Mesodermal cell (in vitro differentiated cells): Measurements from ENCODE around the gene PITPNC1.

Experiments used
- H3K27ac ChIP-seq: 2 replicates; pipeline ENCODE4 v1.7.0; 2013; ENCODE audit warnings: mild to moderate bottlenecking, low read depth, low read length, moderate library complexity; ENCODE audit not compliant: severe bottlenecking
- H3K36me3 ChIP-seq: 2 replicates; pipeline ENCODE4 v1.7.1; 2013; ENCODE audit warnings: mild to moderate bottlenecking, low read length, moderate library complexity; ENCODE audit not compliant: control insufficient read depth, insufficient read depth
- H3K4me1 ChIP-seq: one replicate; pipeline ENCODE4 v1.7.1; 2013; ENCODE audit warnings: mild to moderate bottlenecking, low read length; ENCODE audit not compliant: insufficient read depth, control insufficient read depth, poor library complexity, severe bottlenecking
- H3K4me3 ChIP-seq: 2 replicates; pipeline ENCODE4 v1.7.0; 2013; ENCODE audit warnings: low read length, control low read depth, mild to moderate bottlenecking; ENCODE audit not compliant: insufficient read depth, poor library complexity, severe bottlenecking; ENCODE audit errors: extremely low read depth
- H3K9me3 ChIP-seq: 2 replicates; pipeline ENCODE4 v1.7.1; 2013; ENCODE audit warnings: mild to moderate bottlenecking, low read length, moderate library complexity; ENCODE audit not compliant: control insufficient read depth
- WGBS, 2 experiments: methylation state at CpG; one replicate each; pipeline ENCODE4 v1.1.5; 2013; ENCODE audit warnings: missing lambda C conversion rate in 2 of 2; ENCODE audit not compliant: insufficient coverage in 2 of 2; 5-methylcytosine and 5-hydroxymethylcytosine counted together

Gene PITPNC1

GRCh38 chr17:67499685-67500084, 122.6 kb downstream of the PITPNC1 start:
- Histone ChIP-seq H3K4me1 (no peaks in the 10 kb centered on the region), H3K4me3 (no peak overlapping the region), H3K27ac (no peak overlapping the region), H3K36me3 (no peaks in the 10 kb centered on the region), H3K9me3 (peaks cover 3% of the 10 kb centered on the region)
- WGBS, 2 experiments = 86 to 89% methylated on average over 2 of the region's 4 CpGs

GRCh38 chr17:67500261-67500660, 123.2 kb downstream of the PITPNC1 start:
- Histone ChIP-seq H3K4me1 (no peaks in the 10 kb centered on the region), H3K27ac (no peak overlapping the region), H3K4me3 (no peak overlapping the region), H3K36me3 (no peaks in the 10 kb centered on the region), H3K9me3 (peaks cover 3% of the 10 kb centered on the region)
- WGBS, 2 experiments = no CpG with 5 or more reads among the region's 2 CpGs

GRCh38 chr17:67500677-67501300, 123.7 kb downstream of the PITPNC1 start:
- no peaks in the 10 kb centered on the region for H3K9me3 ChIP-seq
- no peak overlapping the region for H3K27ac ChIP-seq
- no peak overlapping the region for H3K4me3 ChIP-seq
- no peaks in the 10 kb centered on the region for H3K4me1 ChIP-seq
- H3K36me3 ChIP-seq = no peaks in the 10 kb centered on the region
- WGBS, 2 experiments = 94 to 98% methylated on average over 5 to 7 of the region's 11 CpGs

GRCh38 chr17:67502151-67502550, 125.1 kb downstream of the PITPNC1 start:
- Histone ChIP-seq H3K4me3 (no peak overlapping the region), H3K9me3 (no peaks in the 10 kb centered on the region), H3K36me3 (no peaks in the 10 kb centered on the region), H3K4me1 (no peaks in the 10 kb centered on the region), H3K27ac (no peak overlapping the region)
- 100% methylated on average over 1 of the region's 3 CpGs; no CpG with 5 or more reads in 1 of the 2 experiments for WGBS, 2 experiments

- no peaks in the 10 kb centered on the region for H3K36me3 ChIP-seq
- 80 to 100% methylated on average over 1 of the region's 1 CpG for WGBS, 2 experiments
- H3K27ac ChIP-seq = no peak overlapping the region
- H3K9me3 ChIP-seq = peaks cover 7% of the 10 kb centered on the region
- H3K4me1 ChIP-seq = no peaks in the 10 kb centered on the region
- no peak overlapping the region for H3K4me3 ChIP-seq
Measured at GRCh38 chr17:67503184-67503583, 126.1 kb downstream of the PITPNC1 start.

- Histone ChIP-seq H3K9me3 (peaks cover 7% of the 10 kb centered on the region), H3K27ac (no peak overlapping the region), H3K36me3 (no peaks in the 10 kb centered on the region), H3K4me3 (no peak overlapping the region), H3K4me1 (no peaks in the 10 kb centered on the region)
- WGBS, 2 experiments = 69 to 71% methylated on average over 2 of the region's 2 CpGs
Measured at GRCh38 chr17:67503739-67504138, 126.7 kb downstream of the PITPNC1 start.

GRCh38 chr17:67504182-67504581, 127.1 kb downstream of the PITPNC1 start:
- H3K27ac ChIP-seq = no peak overlapping the region
- H3K36me3 ChIP-seq = no peaks in the 10 kb centered on the region
- H3K4me1 ChIP-seq = no peaks in the 10 kb centered on the region
- H3K9me3 ChIP-seq = peaks cover 7% of the 10 kb centered on the region
- H3K4me3 ChIP-seq = no peak overlapping the region
- WGBS, 2 experiments = 56 to 73% methylated on average over 2 of the region's 2 CpGs

GRCh38 chr17:67506966-67507365, 129.9 kb downstream of the PITPNC1 start:
- no peak overlapping the region for H3K27ac ChIP-seq
- no peaks in the 10 kb centered on the region for H3K4me1 ChIP-seq
- H3K9me3 ChIP-seq = peaks cover 7% of the 10 kb centered on the region
- WGBS, 2 experiments = 91 to 93% methylated on average over 5 to 8 of the region's 8 CpGs
- H3K36me3 ChIP-seq = no peaks in the 10 kb centered on the region
- no peak overlapping the region for H3K4me3 ChIP-seq

- Histone ChIP-seq H3K27ac (no peak overlapping the region), H3K4me1 (no peaks in the 10 kb centered on the region), H3K9me3 (peaks cover 7% of the 10 kb centered on the region), H3K4me3 (no peak overlapping the region), H3K36me3 (no peaks in the 10 kb centered on the region)
- 89 to 98% methylated on average over 5 of the region's 10 CpGs for WGBS, 2 experiments
Measured at GRCh38 chr17:67509390-67510287, 132.6 kb downstream of the PITPNC1 start.

- no CpG with 5 or more reads among the region's 3 CpGs for WGBS, 2 experiments
- H3K27ac ChIP-seq = no peak overlapping the region
- H3K9me3 ChIP-seq = peaks cover 7% of the 10 kb centered on the region
Measured at GRCh38 chr17:67511012-67511411, 133.9 kb downstream of the PITPNC1 start.

GRCh38 chr17:67511804-67512203, 134.7 kb downstream of the PITPNC1 start:
- no peak overlapping the region for H3K4me3 ChIP-seq
- WGBS, 2 experiments = 92 to 93% methylated on average over 1 to 2 of the region's 2 CpGs
- no peak overlapping the region for H3K27ac ChIP-seq
- H3K9me3 ChIP-seq = peaks cover 7% of the 10 kb centered on the region
- H3K36me3 ChIP-seq = no peaks in the 10 kb centered on the region
- peaks cover 4% of the 10 kb centered on the region for H3K4me1 ChIP-seq

More at GRCh38 chr17:67511012-67511411, 133.9 kb downstream of the PITPNC1 start:
- H3K4me1 ChIP-seq = peaks cover 4% of the 10 kb centered on the region
- no peak overlapping the region for H3K4me3 ChIP-seq
- H3K36me3 ChIP-seq = no peaks in the 10 kb centered on the region
